Measurements from ENCODE around the gene KIF16B.

GRCh38 chr20:16302818-16303217 is 270.4 kb downstream of the KIF16B start:
- TF ChIP-seq CTCF (IDR thresholded peaks at IDR 0.05) (no peak), POLR2A (IDR thresholded peaks at IDR 0.05) (no peak), POLR2AphosphoS5 (IDR thresholded peaks at IDR 0.05) (no peak)

Measured in stomach (tissue), 4 donors.